NCI-H82 treated with DMSO at 0.1 percent for 48 hours (cell line): Measurements from ENCODE around the gene USP15.

Experiments
- DNase-seq: peaks from one replicate; lab custom pipeline; 2025; ENCODE audit not compliant: unreplicated experiment; lab: John Stamatoyannopoulos, UW

Gene USP15

GRCh38 chr12:62279961-62280360, 19.8 kb downstream of the USP15 start:
- no peak for DNase-seq

GRCh38 chr12:62282057-62282774, 22.0 kb downstream of the USP15 start:
- no peak for DNase-seq

DNA sequence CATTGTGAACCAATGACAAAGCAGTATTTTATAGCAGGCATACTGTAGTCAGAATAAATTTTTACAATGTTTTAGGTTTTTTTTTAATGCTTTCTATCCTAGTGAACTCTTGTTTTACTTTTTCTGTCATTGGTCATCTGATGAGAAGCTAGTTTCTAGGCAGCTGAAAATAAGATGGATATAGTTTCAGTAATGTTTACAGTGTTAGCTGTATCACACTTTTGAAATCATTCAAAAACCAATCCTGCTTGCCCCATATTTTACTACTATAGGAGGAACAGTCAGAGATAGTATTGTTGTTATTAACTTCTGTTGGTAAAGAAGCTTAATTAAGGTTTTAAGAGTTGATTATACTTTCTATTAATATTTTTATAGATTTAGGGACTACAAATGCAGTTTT, 24.5 kb downstream of the USP15 start:
- DNase-seq: no peak

DNA sequence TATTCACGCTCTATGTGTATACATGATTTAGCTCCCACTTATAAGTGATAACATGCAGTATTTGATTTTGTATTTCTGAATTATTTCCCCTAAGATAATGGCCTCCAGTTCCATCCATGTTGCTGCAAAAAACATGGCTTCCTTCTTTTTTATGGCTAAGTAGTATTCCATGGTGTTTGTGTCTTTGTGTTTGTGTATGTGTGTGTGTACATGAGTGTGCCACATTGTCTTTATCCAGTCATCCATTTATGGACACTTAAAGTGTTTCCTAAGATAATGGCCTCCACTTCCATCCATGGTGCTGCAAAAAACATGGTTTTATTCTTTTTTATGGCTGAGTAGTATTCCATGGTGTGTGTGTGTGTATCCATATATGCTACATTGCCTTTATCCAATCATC, 25.1 kb downstream of the USP15 start:
- DNase-seq: no peak

DNA sequence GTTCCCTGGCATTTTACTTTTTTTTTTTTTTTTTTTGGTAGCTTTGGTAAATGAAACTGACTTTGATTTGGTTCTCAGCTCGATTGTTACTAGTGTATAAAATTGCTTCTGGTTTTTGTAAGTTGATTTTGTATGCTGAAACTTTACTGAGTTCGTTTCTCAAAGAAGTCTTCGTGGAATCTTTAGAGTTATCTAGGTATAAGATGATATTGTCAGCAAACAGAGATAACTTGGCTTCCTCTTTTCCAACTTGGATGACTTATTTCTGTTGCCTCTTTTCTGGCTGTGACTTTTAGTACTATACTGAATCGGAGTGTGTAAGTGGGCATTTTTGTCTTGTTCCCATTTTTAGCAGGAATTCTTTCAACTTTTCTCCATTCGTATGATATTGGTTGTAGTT, 28.1 kb downstream of the USP15 start:
- DNase-seq: no peak

DNA sequence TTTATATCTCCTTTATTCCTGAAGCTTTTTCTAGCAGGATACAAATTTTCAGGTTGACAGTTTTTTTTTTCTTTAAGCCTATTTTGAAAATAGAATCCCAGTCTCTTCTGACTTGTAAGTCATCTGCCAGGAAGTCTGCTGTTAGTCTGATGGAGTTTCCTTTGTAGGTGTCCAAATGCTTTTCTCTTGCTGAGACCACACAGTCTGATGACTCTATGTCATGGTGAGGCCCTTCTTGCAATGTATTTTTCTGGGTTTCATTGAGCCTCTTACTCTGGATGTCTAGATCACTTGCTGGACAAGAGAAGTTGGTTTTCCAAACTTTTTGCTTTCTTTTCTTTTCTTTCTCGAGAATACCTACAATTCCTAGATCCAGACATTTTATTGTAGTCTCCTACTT, 30.6 kb downstream of the USP15 start:
- no peak for DNase-seq

DNA sequence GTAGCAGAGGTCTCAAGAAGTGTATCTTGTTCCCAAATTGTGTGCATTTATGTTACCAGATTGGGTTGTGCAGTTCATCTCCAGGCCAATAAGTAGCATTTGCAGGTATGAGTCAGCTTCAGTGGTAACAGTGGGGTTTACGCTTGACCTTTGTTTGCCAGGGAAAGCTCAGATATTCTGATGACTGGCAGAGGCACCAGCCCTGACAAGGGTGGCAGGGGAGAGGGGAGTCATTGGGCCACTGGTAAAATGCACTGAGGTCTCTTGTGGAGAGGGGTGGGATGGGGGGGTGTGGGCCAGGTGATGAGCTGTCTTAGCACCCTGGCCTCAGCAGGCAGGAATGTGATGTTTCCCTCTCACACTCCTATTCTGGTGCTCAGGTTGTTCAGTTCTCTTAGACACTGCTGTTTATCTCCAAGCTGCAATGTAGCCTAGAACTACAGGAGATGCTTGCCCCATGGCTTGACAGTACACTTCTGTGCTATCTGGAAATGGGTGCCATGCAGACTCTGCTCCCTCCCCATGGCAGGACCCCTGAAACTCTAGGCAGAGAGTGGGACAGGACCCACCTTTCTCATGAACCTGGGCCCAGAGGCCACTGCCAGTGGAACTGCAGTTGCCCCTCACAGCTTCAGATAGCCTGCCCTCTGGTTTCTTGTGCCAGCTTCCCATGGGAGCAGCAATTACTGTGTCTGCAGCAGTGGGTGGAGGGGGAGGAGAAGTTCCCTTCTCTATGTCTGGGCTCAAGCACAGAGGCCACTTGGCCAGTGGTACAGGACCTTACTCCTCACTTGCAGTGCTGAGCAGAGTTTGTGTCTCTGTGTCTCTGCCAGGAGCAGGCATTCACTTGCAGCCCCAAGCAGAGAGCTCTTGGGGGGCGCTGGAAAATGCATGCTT, 31.9 kb downstream of the USP15 start:
- DNase-seq: no peak

- no peak for DNase-seq
Observed at GRCh38 chr12:62292761-62293344, 32.6 kb downstream of the USP15 start.

DNA sequence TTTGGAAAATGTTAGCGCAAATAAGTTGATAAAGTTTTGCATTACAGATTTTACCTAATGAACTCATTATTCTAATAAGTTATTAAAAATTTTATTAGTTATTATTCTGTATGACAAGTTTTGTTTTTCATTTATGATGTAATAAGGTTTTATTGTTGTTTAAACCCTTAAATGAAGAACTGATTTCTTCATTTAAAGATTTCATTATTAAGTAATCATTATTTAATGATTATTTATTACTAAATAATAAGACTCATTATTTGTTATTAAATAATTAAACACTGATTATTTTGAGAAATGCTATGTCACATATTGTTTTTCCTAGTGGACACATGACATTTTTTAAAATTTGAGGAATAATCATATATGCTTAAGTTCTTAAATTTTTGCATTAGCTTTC, 34.2 kb downstream of the USP15 start:
- DNase-seq: no peak

DNA sequence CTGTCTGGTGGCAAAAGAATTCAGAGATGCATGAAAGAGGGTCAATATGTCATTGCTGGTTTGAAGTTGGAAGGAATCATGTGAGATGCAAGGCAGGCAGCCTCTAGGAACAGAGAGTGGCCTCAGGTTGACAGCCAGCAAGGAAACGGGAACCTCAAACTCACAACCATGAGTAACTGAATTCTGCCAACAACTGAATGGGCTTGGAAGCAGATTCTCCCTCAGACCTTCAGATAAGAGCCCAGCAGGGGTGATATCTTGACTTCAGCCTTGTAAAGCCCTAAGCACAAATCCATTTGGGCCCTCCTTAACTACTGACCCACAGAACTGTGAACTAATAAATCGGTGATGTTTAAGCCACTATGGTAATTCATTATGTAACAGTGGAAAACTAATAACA, 35.8 kb downstream of the USP15 start:
- no peak for DNase-seq

DNA sequence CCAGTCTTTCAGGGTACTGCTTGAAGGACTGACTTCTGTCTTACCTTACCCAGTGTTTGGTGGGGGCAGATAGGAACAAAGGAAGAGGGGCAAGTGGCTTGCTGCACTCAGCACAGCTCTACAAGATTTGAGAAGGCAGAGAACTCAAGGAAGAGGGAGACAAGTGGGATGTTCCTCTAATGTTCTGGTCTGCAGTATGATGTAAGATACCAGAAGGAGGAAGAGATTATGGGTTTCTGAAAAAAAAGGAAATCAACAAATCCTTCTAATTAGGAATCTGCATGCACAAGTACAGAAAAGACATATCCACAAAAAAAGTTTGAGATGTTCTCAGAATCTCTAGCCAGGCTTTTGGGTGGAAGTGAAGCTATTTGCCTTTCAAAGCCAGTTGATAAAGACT, 37.1 kb downstream of the USP15 start:
- no peak for DNase-seq

DNA sequence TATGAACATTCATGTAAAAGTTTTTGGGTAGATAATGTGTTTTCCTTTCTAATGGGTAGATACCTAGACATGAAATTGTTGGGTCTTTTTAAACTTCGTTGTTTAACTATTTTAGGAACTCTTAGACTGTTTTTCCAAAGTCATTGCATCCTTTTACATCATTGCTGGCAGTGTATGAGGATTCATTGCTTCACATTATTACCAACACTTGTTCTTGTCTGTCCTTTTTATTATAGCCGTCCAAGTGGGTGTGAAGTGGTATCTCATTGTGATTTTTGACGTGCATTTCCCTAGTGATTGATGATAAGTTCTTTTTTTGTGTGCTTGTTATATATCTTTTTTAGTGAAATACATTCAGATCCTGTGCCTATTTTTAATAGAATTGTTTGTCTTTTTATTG, 39.4 kb downstream of the USP15 start:
- DNase-seq: no peak

- DNase-seq: no peak
Observed at GRCh38 chr12:62301080-62301798, 41.0 kb downstream of the USP15 start.

- DNase-seq: no peak
Observed at GRCh38 chr12:62301799-62302133, 41.6 kb downstream of the USP15 start.

- no peak for DNase-seq
Observed at GRCh38 chr12:62304560-62304959, 44.4 kb downstream of the USP15 start.

DNA sequence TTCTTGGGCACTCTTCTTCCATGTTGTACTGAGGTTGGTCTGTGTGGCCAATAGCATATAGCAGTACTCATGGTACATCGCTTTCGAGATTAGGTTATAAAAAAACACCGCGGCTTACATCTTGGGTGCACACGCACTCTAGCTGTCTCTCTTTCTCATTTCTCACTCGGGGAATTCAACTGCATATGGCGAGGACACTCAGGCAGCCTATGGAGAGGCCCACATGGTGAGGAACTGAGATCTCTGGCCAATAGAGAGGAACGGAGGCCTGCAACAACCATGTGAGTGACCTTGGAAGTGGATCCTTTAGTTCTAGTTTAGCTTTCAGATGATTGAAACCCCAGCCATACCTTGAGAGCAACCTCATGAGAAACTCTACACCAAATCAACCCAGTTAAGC, 45.6 kb downstream of the USP15 start:
- DNase-seq: no peak

- no peak for DNase-seq
Observed at GRCh38 chr12:62306569-62307530, 46.6 kb downstream of the USP15 start.

DNA sequence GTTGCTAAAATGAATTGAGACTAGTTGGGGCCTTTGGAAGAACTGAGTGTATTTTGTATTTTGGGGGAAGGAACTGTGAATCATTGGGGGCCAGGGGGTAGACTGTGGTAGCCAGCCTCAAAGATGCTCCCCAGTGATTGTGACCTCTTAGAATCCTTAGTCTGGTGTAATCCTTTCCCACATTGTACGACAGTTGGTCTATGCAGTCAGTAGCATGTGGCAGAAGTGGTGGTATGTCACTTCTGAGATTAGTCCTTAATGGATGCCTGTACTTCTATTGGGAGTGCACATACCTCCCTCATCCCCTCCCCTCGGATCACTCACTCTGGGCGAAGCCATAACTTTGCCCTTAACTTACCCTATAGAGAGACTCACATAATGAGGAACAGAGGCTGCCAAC, 48.0 kb downstream of the USP15 start:
- DNase-seq: no peak

DNA sequence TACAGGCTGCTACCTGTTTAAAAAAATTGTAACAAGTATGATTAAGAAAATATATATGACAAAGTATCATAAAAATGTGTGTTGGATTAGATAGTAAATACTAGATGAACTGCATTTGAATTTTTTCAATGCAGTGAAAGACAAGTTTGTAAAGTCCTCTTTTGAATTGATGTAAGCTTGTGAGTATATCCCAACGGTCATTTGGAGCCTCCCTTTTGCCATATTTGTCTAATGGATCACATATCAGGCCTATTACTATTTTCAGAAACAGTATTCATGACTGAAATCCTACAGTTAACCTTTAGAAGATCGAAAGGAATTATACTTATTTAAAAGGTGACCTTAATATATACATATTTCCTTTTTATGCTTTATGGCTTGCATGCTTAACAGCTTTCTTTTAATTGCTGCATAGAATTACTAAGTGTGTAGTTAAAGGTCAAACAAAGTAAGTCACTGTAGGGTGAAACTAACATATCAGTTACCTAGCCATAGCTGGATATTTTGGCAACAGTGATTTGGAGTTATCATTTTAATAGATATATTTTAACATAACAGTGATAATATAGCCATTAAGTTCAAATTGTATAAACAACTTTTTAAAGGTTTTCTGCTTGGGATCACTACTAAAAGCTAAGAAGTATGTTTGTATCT, 53.6 kb downstream of the USP15 start:
- DNase-seq: no peak

DNA sequence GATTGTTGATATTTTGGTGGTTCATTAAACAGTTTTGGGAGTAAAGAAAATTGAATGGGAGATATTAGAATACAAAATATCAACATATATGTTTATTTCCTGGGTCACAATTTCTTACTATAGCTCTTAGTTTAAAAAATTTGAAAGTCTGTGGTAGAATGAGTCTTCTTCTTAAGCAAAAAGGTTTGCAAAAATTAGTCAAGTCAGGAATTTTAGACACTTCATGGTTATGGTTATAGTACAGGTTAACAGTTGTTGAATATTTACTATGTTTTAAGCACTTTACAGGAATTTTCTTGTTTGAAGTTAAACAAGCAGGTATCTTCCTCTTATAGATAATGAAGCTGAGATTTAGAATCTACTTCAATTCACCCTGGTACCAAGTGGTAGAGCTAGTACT, 56.8 kb downstream of the USP15 start:
- DNase-seq: no peak
